HEK293 (cell line): Measurements from ENCODE around the gene HLA-DRB5.

Source experiments
- CTCF ChIA-PET: fragments of 350-600 bp; formaldehyde crosslinking; extraction: SDS; loops from one replicate; lab custom pipeline; 2021; ENCODE audit warnings: antibody characterized with exemption; lab: Yijun Ruan, JAX
- POLR2A ChIA-PET: fragments of 300-600 bp; formaldehyde crosslinking; extraction: SDS; loops from one replicate; lab custom pipeline; 2020; ENCODE audit warnings: antibody characterized with exemption, inconsistent platforms; lab: Yijun Ruan, JAX
- H3K27ac ChIP-seq: fragments of 200-500 bp; sonication (Bioruptor generic); 2 replicates; pipeline ENCODE4 v1.5.1; 2014; ENCODE audit warnings: low read depth, low read length, control low read depth, inconsistent platforms; ENCODE audit errors: extremely low read depth
- H3K36me3 ChIP-seq, 2 experiments: fragments of 200-500 bp in 1 of 2; sonication (Bioruptor generic) in 1 of 2; 1 replicate in 1 of 2; 2 replicates in 1 of 2; pipeline ENCODE4 v1.5.1; 2014 to 2017; ENCODE audit warnings: inconsistent platforms in 2 of 2, low read length in 2 of 2; ENCODE audit not compliant: control insufficient read depth in 2 of 2, insufficient read depth in 1 of 2
- H3K4me1 ChIP-seq: fragments of 200-500 bp; sonication (Bioruptor generic); 2 replicates; pipeline ENCODE4 v1.5.1; 2014; ENCODE audit warnings: mild to moderate bottlenecking, low read length, inconsistent platforms; ENCODE audit not compliant: control insufficient read depth, insufficient read depth
- H3K4me3 ChIP-seq: 2 replicates; pipeline ENCODE4 v1.5.1; 2011; ENCODE audit warnings: low read depth, mild to moderate bottlenecking, control low read depth, low read length, moderate library complexity
- H3K9me3 ChIP-seq: fragments of 200-500 bp; sonication (Bioruptor generic); 2 replicates; pipeline ENCODE4 v1.5.1; 2014; ENCODE audit warnings: low read depth, low read length, inconsistent platforms; ENCODE audit not compliant: control insufficient read depth, insufficient read depth
- MZF1 ChIP-seq: fragments of 450-650 bp; formaldehyde crosslinking; IDR thresholded peaks from 2 replicates; pipeline ENCODE4 v1.5.1; 2017; ENCODE audit warnings: missing biosample characterization, missing genetic modification characterization, borderline replicate concordance
- SCRT2 ChIP-seq: fragments of 450-650 bp; formaldehyde crosslinking; IDR thresholded peaks from 2 replicates; pipeline ENCODE4 v1.5.1; 2016; ENCODE audit warnings: missing biosample characterization, missing genetic modification characterization
- ZBTB20 ChIP-seq: fragments of 450-650 bp; formaldehyde crosslinking; IDR thresholded peaks from 2 replicates; pipeline ENCODE4 v1.5.1; 2016; ENCODE audit warnings: missing biosample characterization, missing genetic modification characterization
- ZNF24 ChIP-seq: fragments of 450-650 bp; formaldehyde crosslinking; IDR thresholded peaks from 2 replicates; pipeline ENCODE4 v1.5.1; 2016; ENCODE audit warnings: missing biosample characterization, missing genetic modification characterization
- ZNF266 ChIP-seq: fragments of 450-650 bp; formaldehyde crosslinking; IDR thresholded peaks from 2 replicates; pipeline ENCODE4 v1.5.1; 2016; ENCODE audit warnings: missing biosample characterization, missing genetic modification characterization, low read depth
- ZNF433 ChIP-seq: fragments of 450-650 bp; formaldehyde crosslinking; IDR thresholded peaks from 2 replicates; pipeline ENCODE4 v1.5.1; 2016; ENCODE audit warnings: missing biosample characterization, missing genetic modification characterization, low read depth
- ZNF544 ChIP-seq: fragments of 450-650 bp; formaldehyde crosslinking; IDR thresholded peaks from 2 replicates; pipeline ENCODE4 v1.5.0; 2017; ENCODE audit warnings: missing biosample characterization, missing genetic modification characterization
- ZNF558 ChIP-seq: fragments of 450-650 bp; formaldehyde crosslinking; IDR thresholded peaks from 2 replicates; pipeline ENCODE4 v1.5.1; 2016; ENCODE audit warnings: missing biosample characterization, missing genetic modification characterization
- ZNF561 ChIP-seq: fragments of 450-650 bp; IDR thresholded peaks from 2 replicates; pipeline ENCODE4 v1.5.1; 2018; ENCODE audit warnings: missing biosample characterization, missing genetic modification characterization, borderline replicate concordance
- ZNF610 ChIP-seq: fragments of 450-650 bp; formaldehyde crosslinking; IDR thresholded peaks from 2 replicates; pipeline ENCODE4 v1.5.1; 2016; ENCODE audit warnings: missing biosample characterization, missing genetic modification characterization, borderline replicate concordance
- ZNF626 ChIP-seq: fragments of 450-650 bp; sonication (Bioruptor Pico); formaldehyde crosslinking; IDR thresholded peaks from 2 replicates; pipeline ENCODE4 v1.5.1; 2018; ENCODE audit warnings: missing biosample characterization, missing genetic modification characterization, inconsistent platforms
- ZNF664 ChIP-seq: fragments of 450-650 bp; formaldehyde crosslinking; IDR thresholded peaks from 2 replicates; pipeline ENCODE4 v1.5.1; 2016; ENCODE audit warnings: missing biosample characterization, missing genetic modification characterization
- ZNF843 ChIP-seq: fragments of 450-650 bp; formaldehyde crosslinking; IDR thresholded peaks from 2 replicates; pipeline ENCODE4 v1.5.1; 2016; ENCODE audit warnings: missing biosample characterization, missing genetic modification characterization
- ZSCAN30 ChIP-seq: fragments of 450-650 bp; IDR thresholded peaks from 2 replicates; pipeline ENCODE4 v1.5.1; 2018; ENCODE audit warnings: missing biosample characterization, mild to moderate bottlenecking, missing genetic modification characterization, moderate library complexity
- TF ChIP-seq, protein P1 (sequence below): fragments of 450-650 bp; formaldehyde crosslinking; IDR thresholded peaks from 2 replicates; pipeline ENCODE4 v1.5.1; 2016; ENCODE audit warnings: missing biosample characterization, missing genetic modification characterization
- TF ChIP-seq, protein P2 (sequence below): fragments of 450-650 bp; formaldehyde crosslinking; IDR thresholded peaks from 2 replicates; pipeline ENCODE4 v1.5.1; 2016; ENCODE audit warnings: missing biosample characterization, missing genetic modification characterization
- TF ChIP-seq, protein P3 (sequence below): fragments of 450-650 bp; formaldehyde crosslinking; IDR thresholded peaks from 2 replicates; pipeline ENCODE4 v1.5.1; 2016; ENCODE audit warnings: missing biosample characterization, missing genetic modification characterization
- TF ChIP-seq, protein P4 (sequence below): fragments of 450-650 bp; formaldehyde crosslinking; IDR thresholded peaks from 2 replicates; pipeline ENCODE4 v1.5.1; 2016; ENCODE audit warnings: missing biosample characterization, missing genetic modification characterization, borderline replicate concordance

The HLA-DRB5 gene

DNA sequence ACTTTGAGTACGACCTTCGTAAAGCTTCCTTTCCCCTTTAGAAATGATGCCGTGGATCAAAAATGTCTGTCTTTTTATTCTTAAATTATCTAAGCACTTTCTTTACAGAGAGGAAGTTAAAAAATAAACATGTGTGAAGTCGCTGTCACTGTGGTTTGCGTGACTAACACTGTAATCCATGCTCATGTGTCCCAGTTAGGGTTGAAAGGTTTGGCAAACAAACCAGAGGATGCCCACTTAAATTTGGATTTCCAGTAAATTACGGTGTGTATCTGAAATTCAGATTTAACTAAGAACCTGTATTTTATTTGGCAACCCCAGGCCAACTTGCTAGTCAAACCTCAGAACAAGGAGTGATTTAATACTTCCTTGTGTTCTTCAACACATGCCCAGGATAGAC is 38.5 kb upstream of the HLA-DRB5 start (continued):
- TF ChIP-seq ZNF610 (tag by site-specific recombination): no peak
- TF ChIP-seq, protein P1, sequence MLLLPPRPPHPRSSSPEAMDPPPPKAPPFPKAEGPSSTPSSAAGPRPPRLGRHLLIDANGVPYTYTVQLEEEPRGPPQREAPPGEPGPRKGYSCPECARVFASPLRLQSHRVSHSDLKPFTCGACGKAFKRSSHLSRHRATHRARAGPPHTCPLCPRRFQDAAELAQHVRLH (tag by site-specific recombination): no peak
- TF ChIP-seq ZNF266 (tag by site-specific recombination): no peak
- no peak for TF ChIP-seq ZNF626 (tag by site-specific recombination)
- peak; percentile 66; the same call in 1 of the 2 replicates for TF ChIP-seq ZBTB20 (tag by site-specific recombination)
- peak; percentile 33; the same call in 1 of the 2 replicates for TF ChIP-seq MZF1
- TF ChIP-seq, protein P2, sequence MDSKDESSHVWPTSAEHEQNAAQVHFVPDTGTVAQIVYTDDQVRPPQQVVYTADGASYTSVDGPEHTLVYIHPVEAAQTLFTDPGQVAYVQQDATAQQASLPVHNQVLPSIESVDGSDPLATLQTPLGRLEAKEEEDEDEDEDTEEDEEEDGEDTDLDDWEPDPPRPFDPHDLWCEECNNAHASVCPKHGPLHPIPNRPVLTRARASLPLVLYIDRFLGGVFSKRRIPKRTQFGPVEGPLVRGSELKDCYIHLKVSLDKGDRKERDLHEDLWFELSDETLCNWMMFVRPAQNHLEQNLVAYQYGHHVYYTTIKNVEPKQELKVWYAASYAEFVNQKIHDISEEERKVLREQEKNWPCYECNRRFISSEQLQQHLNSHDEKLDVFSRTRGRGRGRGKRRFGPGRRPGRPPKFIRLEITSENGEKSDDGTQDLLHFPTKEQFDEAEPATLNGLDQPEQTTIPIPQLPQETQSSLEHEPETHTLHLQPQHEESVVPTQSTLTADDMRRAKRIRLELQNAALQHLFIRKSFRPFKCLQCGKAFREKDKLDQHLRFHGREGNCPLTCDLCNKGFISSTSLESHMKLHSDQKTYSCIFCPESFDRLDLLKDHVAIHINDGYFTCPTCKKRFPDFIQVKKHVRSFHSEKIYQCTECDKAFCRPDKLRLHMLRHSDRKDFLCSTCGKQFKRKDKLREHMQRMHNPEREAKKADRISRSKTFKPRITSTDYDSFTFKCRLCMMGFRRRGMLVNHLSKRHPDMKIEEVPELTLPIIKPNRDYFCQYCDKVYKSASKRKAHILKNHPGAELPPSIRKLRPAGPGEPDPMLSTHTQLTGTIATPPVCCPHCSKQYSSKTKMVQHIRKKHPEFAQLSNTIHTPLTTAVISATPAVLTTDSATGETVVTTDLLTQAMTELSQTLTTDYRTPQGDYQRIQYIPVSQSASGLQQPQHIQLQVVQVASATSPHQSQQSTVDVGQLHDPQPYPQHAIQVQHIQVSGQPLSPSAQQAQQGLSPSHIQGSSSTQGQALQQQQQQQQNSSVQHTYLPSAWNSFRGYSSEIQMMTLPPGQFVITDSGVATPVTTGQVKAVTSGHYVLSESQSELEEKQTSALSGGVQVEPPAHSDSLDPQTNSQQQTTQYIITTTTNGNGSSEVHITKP: peak; percentile 80; the same call in 1 of the 2 replicates
- TF ChIP-seq, protein P3, sequence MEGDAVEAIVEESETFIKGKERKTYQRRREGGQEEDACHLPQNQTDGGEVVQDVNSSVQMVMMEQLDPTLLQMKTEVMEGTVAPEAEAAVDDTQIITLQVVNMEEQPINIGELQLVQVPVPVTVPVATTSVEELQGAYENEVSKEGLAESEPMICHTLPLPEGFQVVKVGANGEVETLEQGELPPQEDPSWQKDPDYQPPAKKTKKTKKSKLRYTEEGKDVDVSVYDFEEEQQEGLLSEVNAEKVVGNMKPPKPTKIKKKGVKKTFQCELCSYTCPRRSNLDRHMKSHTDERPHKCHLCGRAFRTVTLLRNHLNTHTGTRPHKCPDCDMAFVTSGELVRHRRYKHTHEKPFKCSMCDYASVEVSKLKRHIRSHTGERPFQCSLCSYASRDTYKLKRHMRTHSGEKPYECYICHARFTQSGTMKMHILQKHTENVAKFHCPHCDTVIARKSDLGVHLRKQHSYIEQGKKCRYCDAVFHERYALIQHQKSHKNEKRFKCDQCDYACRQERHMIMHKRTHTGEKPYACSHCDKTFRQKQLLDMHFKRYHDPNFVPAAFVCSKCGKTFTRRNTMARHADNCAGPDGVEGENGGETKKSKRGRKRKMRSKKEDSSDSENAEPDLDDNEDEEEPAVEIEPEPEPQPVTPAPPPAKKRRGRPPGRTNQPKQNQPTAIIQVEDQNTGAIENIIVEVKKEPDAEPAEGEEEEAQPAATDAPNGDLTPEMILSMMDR (tag by site-specific recombination): no peak
- peak; percentile 28; the same call in 1 of the 2 replicates for TF ChIP-seq ZSCAN30
- TF ChIP-seq ZNF843 (tag by site-specific recombination): 0 out of 2 replicates have a peak, but pooled peaks have one; percentile 39
- no peak for TF ChIP-seq ZNF558 (tag by site-specific recombination)
- no peak for TF ChIP-seq ZNF664 (tag by site-specific recombination)
- TF ChIP-seq ZNF24 (tag by site-specific recombination): no peak
- no peak for TF ChIP-seq SCRT2
- no peak for TF ChIP-seq ZNF433 (tag by site-specific recombination)

DNA sequence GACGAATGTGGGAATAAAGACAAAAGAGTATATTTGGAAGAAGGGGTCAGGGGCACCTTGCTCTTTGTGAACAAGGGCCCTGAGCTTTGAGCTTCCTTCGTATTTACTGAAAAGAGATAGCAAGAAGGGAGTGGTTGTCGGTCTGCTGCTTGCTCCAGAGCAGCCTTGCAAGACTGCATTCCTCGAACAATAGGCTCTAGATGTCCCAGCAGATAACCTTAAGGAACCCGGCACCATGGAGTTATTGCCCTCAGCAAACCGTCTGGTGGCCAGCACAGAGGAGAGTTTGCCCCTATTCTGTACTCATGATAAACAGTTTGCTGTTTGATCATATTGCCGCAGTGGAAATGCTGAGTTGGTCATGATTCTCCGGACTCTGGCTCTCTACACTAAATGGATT is 36.9 kb upstream of the HLA-DRB5 start:
- Histone ChIP-seq H3K4me3 (no peak overlapping the region), H3K9me3 (no peaks in the 10 kb centered on the region), H3K4me1 (peaks cover 15% of the 10 kb centered on the region; the same call in 1 of the 2 replicates), H3K27ac (no peak overlapping the region), H3K36me3 (no peaks in the 10 kb centered on the region)
- 0 out of 2 replicates have a peak, but pooled peaks have one; percentile 17 for TF ChIP-seq ZNF544
- TF ChIP-seq, protein P4, sequence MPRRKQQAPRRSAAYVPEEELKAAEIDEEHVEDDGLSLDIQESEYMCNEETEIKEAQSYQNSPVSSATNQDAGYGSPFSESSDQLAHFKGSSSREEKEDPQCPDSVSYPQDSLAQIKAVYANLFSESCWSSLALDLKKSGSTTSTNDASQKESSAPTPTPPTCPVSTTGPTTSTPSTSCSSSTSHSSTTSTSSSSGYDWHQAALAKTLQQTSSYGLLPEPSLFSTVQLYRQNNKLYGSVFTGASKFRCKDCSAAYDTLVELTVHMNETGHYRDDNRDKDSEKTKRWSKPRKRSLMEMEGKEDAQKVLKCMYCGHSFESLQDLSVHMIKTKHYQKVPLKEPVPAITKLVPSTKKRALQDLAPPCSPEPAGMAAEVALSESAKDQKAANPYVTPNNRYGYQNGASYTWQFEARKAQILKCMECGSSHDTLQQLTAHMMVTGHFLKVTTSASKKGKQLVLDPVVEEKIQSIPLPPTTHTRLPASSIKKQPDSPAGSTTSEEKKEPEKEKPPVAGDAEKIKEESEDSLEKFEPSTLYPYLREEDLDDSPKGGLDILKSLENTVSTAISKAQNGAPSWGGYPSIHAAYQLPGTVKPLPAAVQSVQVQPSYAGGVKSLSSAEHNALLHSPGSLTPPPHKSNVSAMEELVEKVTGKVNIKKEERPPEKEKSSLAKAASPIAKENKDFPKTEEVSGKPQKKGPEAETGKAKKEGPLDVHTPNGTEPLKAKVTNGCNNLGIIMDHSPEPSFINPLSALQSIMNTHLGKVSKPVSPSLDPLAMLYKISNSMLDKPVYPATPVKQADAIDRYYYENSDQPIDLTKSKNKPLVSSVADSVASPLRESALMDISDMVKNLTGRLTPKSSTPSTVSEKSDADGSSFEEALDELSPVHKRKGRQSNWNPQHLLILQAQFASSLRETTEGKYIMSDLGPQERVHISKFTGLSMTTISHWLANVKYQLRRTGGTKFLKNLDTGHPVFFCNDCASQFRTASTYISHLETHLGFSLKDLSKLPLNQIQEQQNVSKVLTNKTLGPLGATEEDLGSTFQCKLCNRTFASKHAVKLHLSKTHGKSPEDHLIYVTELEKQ (tag by site-specific recombination): no peak
- no peak for TF ChIP-seq ZNF561 (tag by site-specific recombination)
- ChIA-PET CTCF (no interaction called here), POLR2A (no interaction called here)
